ENCODE measurements around the gene ACSL4. TPM values are rescaled to one million over a fixed set of nuclear protein-coding genes. Genes with fewer than 3 reads are reported as not detected.
"Not testable (repeated sequence)": the region's sequence is repeated elsewhere in the genome, so short reads cannot be mapped to it uniquely, and the experiment has no call there.

ACSL4 gene
- total RNA-seq, 1 donor from 2014 or later: 15.0 TPM

DNA sequence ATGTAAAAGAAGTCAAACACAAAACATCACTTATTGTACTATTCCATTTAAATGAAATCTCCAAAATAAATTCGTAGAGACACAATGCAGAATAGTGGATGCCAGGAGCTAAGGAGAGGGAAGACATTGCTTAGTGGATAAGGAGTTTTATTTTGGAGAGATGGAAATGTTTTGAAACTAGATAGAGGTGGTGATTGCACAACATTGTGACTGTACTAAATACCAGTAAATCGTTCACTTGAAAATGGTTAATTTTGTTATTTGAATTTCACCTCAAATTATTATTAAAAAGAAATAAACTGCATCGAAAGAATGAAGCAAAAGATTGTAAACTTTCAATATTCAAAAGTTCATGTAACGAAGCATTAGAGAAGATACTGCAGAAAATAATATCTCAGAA lies 9.7 kb upstream of the ACSL4 start:
- Mint-ChIP-seq H3K27ac (no peak overlapping the region), H3K36me3 (no peaks in the 10 kb centered on the region), H3K4me3 (no peak overlapping the region), H3K9me3 (peaks cover 3% of the 10 kb centered on the region), H3K4me1 (no peaks in the 10 kb centered on the region), H3K27me3 (ENCODE audit: low read depth) (no peaks in the 10 kb centered on the region)
- no peak for DNase-seq (ENCODE audit: low spot score in 2 of 2, unreplicated experiment in 2 of 2)
- TF ChIP-seq, protein P1, sequence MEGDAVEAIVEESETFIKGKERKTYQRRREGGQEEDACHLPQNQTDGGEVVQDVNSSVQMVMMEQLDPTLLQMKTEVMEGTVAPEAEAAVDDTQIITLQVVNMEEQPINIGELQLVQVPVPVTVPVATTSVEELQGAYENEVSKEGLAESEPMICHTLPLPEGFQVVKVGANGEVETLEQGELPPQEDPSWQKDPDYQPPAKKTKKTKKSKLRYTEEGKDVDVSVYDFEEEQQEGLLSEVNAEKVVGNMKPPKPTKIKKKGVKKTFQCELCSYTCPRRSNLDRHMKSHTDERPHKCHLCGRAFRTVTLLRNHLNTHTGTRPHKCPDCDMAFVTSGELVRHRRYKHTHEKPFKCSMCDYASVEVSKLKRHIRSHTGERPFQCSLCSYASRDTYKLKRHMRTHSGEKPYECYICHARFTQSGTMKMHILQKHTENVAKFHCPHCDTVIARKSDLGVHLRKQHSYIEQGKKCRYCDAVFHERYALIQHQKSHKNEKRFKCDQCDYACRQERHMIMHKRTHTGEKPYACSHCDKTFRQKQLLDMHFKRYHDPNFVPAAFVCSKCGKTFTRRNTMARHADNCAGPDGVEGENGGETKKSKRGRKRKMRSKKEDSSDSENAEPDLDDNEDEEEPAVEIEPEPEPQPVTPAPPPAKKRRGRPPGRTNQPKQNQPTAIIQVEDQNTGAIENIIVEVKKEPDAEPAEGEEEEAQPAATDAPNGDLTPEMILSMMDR (IDR thresholded peaks at IDR 0.05; ENCODE audit: unreplicated experiment): no peak

DNA sequence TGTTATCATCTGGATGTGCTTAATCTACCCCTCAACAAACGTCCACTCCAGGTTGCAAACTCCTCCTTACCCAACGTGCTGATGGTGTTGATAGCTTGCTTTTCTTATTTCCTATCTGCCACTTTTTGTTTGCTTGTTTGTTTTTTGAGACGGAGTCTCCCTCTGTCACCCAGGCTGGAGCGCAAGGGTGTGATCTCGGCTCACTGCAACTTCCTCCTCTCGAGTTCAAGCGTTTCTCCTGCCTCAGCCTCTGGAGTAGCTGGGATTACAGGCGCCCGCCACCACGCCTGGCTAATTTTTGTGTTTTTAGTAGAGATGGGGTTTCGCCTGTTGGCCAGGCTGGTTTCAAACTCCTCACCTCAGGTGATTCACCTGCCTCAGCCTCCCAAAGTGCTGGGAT lies 7.8 kb upstream of the ACSL4 start:
- H3K4me3 Mint-ChIP-seq; DNase-seq (ENCODE audit: low spot score in 2 of 2, unreplicated experiment in 2 of 2); H3K27ac Mint-ChIP-seq; H3K36me3 Mint-ChIP-seq; H3K9me3 Mint-ChIP-seq; H3K4me1 Mint-ChIP-seq; H3K27me3 Mint-ChIP-seq (ENCODE audit: low read depth): not testable (repeated sequence)

DNA sequence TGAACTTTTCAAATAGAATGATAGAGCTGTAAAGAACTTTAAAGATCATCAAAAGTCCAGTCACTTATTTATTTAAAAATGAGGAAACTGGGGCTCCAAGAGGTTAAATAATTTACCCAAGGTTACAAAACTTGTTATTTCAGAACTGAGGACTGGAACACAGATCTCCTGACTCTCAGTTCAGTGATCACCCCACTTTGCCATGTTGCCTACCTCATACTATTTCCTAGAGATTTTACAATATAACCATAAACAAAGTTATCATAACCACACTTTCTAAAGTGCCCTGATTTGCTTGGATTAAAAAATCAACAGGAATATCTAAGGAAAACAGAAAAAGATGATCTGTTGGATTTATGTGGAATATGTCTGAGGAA lies 7.4 kb upstream of the ACSL4 start:
- DNase-seq (ENCODE audit: low spot score in 2 of 2, unreplicated experiment in 2 of 2): no peak
- TF ChIP-seq, protein P1 (IDR thresholded peaks at IDR 0.05; ENCODE audit: unreplicated experiment): no peak
- no peaks in the 10 kb centered on the region for H3K27me3 Mint-ChIP-seq (ENCODE audit: low read depth)
- peaks cover 3% of the 10 kb centered on the region for H3K9me3 Mint-ChIP-seq
- H3K4me3 Mint-ChIP-seq: no peak overlapping the region
- H3K4me1 Mint-ChIP-seq: no peaks in the 10 kb centered on the region
- no peaks in the 10 kb centered on the region for H3K36me3 Mint-ChIP-seq
- no peak overlapping the region for H3K27ac Mint-ChIP-seq

DNA sequence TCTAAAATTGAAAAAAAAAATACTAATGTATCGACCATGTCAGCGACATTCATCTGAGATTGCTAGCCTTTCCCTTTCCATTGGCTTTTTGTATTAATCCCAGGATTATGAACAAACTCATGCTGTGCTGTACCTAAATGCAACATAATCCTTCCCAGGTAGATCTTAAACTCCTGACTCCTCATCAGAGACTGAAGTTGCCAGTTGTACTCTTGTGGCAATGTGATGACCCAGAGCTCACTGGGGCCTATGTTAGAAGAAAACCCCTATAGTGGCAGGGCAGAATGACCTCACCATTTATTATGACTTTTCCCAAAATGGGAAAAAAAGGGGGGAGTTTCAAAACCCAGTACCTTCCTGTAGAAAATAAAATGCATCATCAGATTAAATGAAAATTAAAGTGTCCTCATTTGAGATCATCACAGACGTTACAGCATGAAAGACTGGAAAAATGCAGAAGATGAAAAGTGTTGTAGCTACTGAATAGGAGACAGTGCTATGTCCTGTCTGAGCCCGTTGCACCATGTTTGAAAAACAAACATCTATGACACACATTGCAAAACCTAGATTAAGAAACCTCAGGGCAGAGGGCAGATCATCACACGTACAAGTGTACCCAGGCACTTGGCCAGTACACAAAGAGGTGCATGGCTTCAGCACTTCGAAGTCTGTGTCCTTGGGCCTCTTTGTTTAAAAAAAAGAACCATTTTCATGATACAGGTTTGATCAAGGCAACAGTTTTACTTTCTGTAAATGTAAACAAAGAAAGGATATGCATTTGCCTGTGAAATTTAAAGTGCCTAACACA lies 6.8 kb upstream of the ACSL4 start:
- H3K4me3 Mint-ChIP-seq: no peak overlapping the region
- DNase-seq (ENCODE audit: low spot score in 2 of 2, unreplicated experiment in 2 of 2): no peak
- no peaks in the 10 kb centered on the region for H3K27me3 Mint-ChIP-seq (ENCODE audit: low read depth)
- H3K27ac Mint-ChIP-seq: no peak overlapping the region
- no peaks in the 10 kb centered on the region for H3K36me3 Mint-ChIP-seq
- TF ChIP-seq, protein P1 (IDR thresholded peaks at IDR 0.05; ENCODE audit: unreplicated experiment): no peak
- peaks cover 3% of the 10 kb centered on the region for H3K9me3 Mint-ChIP-seq
- H3K4me1 Mint-ChIP-seq: no peaks in the 10 kb centered on the region

DNA sequence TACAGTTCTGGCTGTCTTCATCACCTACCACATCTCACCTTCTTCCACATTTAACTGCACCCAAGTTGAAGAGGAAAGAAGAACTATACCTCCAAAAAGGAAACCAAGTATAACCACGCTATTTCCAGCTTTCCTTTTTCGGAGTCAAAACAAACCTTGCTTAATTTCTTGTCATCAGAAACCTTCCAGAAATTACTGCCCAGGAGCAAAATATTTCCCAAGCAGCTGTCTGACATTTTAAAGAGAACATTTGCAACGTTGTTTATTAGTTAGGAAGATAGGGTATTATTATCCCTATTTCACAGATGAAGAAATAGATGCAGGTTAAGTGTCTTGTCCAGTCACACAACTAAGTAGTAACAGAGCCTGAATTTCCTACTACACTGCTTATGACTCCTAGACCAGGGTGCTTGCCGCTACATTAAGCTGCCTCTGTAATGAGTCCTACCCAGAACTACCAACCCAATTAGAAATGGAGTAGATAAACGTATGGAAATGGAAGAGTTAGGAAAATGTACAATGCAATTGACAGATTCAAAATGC lies 2.2 kb upstream of the ACSL4 start:
- TF ChIP-seq, protein P1 (IDR thresholded peaks at IDR 0.05; ENCODE audit: unreplicated experiment): no peak
- H3K27me3 Mint-ChIP-seq (ENCODE audit: low read depth): no peaks in the 10 kb centered on the region
- no peak for DNase-seq (ENCODE audit: low spot score in 2 of 2, unreplicated experiment in 2 of 2)
- no peak overlapping the region for H3K4me3 Mint-ChIP-seq
- no peak overlapping the region for H3K27ac Mint-ChIP-seq
- H3K4me1 Mint-ChIP-seq: peaks cover 7% of the 10 kb centered on the region
- H3K9me3 Mint-ChIP-seq: no peaks in the 10 kb centered on the region
- no peaks in the 10 kb centered on the region for H3K36me3 Mint-ChIP-seq

DNA sequence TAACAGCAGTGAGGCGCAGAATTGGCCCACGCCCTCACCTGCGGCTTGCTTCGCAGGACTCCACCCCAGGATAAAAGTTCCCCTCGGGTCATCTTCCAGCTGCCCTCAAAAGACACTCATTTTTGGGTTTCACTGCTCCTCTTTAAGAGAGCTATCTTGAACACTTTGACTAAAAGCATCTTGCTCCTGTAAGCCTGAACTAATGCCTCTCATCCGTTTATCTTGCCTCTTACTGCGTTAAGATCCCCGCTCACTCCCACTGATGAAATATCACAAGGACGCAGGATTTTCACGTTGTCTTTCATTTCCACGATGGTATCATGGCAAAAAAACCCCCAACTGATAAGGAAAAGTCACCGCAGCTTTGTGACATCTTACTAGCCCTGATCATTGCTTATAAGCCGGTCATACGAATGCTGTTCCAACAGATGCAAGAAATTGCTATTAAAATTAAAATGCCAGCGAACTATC lies 591 bp upstream of the ACSL4 start:
- peaks cover 1% of the 10 kb centered on the region for H3K36me3 Mint-ChIP-seq
- H3K27ac Mint-ChIP-seq: peak overlapping the region; percentile 78
- peaks cover 6% of the 10 kb centered on the region for H3K9me3 Mint-ChIP-seq
- H3K4me1 Mint-ChIP-seq: peaks cover 7% of the 10 kb centered on the region
- H3K27me3 Mint-ChIP-seq (ENCODE audit: low read depth): no peaks in the 10 kb centered on the region
- TF ChIP-seq, protein P1 (IDR thresholded peaks at IDR 0.05; ENCODE audit: unreplicated experiment): no peak
- no peak for DNase-seq (ENCODE audit: low spot score in 2 of 2, unreplicated experiment in 2 of 2)
- H3K4me3 Mint-ChIP-seq: peak overlapping the region; percentile 86

Measured in mesothelial cell of epicardium (in vitro differentiated cells).